ENCODE data around the gene MDM2.
"Not testable (repeated sequence)": the region's sequence is repeated elsewhere in the genome, so short reads cannot be mapped to it uniquely, and the experiment has no call there.

DNA sequence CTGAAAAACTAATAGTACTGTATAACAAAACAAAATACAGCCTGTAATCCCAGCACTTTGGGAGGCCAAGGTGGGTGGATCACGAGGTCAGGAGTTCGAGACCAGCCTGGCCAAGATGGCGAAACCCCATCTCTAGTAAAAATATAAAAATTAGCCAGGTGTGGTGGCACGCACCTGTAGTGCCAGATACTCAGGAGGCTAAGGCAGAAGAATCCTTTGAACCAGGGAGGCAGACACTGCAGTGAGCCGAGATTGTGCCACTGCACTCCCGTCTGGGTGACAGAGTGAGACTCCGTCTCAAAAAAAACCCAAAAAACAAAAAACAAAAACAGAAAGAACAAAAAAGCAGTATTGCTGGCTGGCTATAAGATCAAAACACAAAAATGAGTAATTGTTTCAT, 6.9 kb upstream of the MDM2 start:
- not testable (repeated sequence) for TF ChIP-seq EZH2 (IDR thresholded peaks at IDR 0.05; ENCODE audit: low read length, unreplicated experiment)
- TF ChIP-seq, protein P1, sequence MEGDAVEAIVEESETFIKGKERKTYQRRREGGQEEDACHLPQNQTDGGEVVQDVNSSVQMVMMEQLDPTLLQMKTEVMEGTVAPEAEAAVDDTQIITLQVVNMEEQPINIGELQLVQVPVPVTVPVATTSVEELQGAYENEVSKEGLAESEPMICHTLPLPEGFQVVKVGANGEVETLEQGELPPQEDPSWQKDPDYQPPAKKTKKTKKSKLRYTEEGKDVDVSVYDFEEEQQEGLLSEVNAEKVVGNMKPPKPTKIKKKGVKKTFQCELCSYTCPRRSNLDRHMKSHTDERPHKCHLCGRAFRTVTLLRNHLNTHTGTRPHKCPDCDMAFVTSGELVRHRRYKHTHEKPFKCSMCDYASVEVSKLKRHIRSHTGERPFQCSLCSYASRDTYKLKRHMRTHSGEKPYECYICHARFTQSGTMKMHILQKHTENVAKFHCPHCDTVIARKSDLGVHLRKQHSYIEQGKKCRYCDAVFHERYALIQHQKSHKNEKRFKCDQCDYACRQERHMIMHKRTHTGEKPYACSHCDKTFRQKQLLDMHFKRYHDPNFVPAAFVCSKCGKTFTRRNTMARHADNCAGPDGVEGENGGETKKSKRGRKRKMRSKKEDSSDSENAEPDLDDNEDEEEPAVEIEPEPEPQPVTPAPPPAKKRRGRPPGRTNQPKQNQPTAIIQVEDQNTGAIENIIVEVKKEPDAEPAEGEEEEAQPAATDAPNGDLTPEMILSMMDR (conservative IDR thresholded peaks at IDR 0.05; ENCODE audit: low read depth, low read length): not testable (repeated sequence)

Measured in PC-3 (cell line).